K562 (cell line): ENCODE results near the gene MEAF6. TPM values are rescaled to one million over a fixed set of nuclear protein-coding genes. Genes with fewer than 3 reads are reported as not detected.

Experiments used
- ASH1L ChIP-seq: fragments of 450-650 bp; IDR thresholded peaks from 2 replicates; pipeline ENCODE4 v1.6.1; 2018; ENCODE audit warnings: borderline replicate concordance, mild to moderate bottlenecking, low read depth; ENCODE audit not compliant: partially characterized antibody
- CEBPB ChIP-seq: fragments of 450-650 bp; IDR thresholded peaks from 2 replicates; pipeline ENCODE4 v1.6.1; 2016; ENCODE audit warnings: missing genetic modification characterization, missing compliant biosample characterization
- CHD1 ChIP-seq: fragments of 200-600 bp; sonication (generic); IDR thresholded peaks from one replicate; pipeline ENCODE4 v1.6.1; 2012; ENCODE audit warnings: mild to moderate bottlenecking, moderate library complexity, low read length, inconsistent platforms
- E2F8 ChIP-seq: fragments of 450-650 bp; IDR thresholded peaks from 2 replicates; pipeline ENCODE4 v1.7.1; 2018; ENCODE audit warnings: mild to moderate bottlenecking, low read depth; ENCODE audit not compliant: partially characterized antibody
- ELK1 ChIP-seq: sonication (generic); formaldehyde crosslinking; IDR thresholded peaks from 2 replicates; pipeline ENCODE4 v1.8.1; 2022; ENCODE audit warnings: missing genetic modification reagents
- FOXJ2 ChIP-seq: fragments of 200-800 bp; sonication (Bioruptor generic); IDR thresholded peaks from 2 replicates; pipeline ENCODE4 v1.6.1; 2016; ENCODE audit warnings: missing genetic modification characterization, missing compliant biosample characterization
- FOXO4 ChIP-seq: fragments of 450-650 bp; formaldehyde crosslinking; IDR thresholded peaks from 2 replicates; pipeline ENCODE4 v1.4.0; 2020; ENCODE audit warnings: mild to moderate bottlenecking, moderate library complexity
- LCOR ChIP-seq: sonication (generic); formaldehyde crosslinking; IDR thresholded peaks from 2 replicates; pipeline ENCODE4 v1.8.0; 2022; ENCODE audit warnings: mild to moderate bottlenecking, missing genetic modification reagents
- MLLT1 ChIP-seq, 2 experiments: fragments of 450-650 bp; IDR thresholded peaks; 2 replicates each; pipeline ENCODE4 v1.6.1; 2016
- NCOR1 ChIP-seq: fragments of 450-650 bp; IDR thresholded peaks from 2 replicates; pipeline ENCODE4 v1.6.1; 2016; ENCODE audit warnings: mild to moderate bottlenecking, moderate library complexity
- NKRF ChIP-seq: fragments of 450-650 bp; IDR thresholded peaks from 2 replicates; pipeline ENCODE4 v1.6.1; 2016; ENCODE audit warnings: borderline replicate concordance
- POLR2B ChIP-seq: fragments of 450-650 bp; IDR thresholded peaks from 2 replicates; pipeline ENCODE4 v1.6.1; 2018; ENCODE audit warnings: low read depth; ENCODE audit not compliant: partially characterized antibody
- RCOR1 ChIP-seq, 2 experiments: IDR thresholded peaks; 2 replicates each; pipeline ENCODE4 v1.6.1; 2012; ENCODE audit warnings: low read depth in 2 of 2, low read length in 2 of 2, borderline replicate concordance in 1 of 2, improper control_type of control experiment in 1 of 2
- RFX1 ChIP-seq: fragments of 450-650 bp; IDR thresholded peaks from 2 replicates; pipeline ENCODE4 v1.6.1; 2016; ENCODE audit warnings: mild to moderate bottlenecking, moderate library complexity
- TAL1 ChIP-seq: fragments of 450-650 bp; IDR thresholded peaks from 2 replicates; pipeline ENCODE4 v1.6.1; 2016; ENCODE audit warnings: mild to moderate bottlenecking
- ZNF175 ChIP-seq: fragments of 200-800 bp; sonication (Bioruptor generic); IDR thresholded peaks from 2 replicates; pipeline ENCODE4 v1.6.1; 2016; ENCODE audit warnings: low read depth, mild to moderate bottlenecking, missing genetic modification characterization, missing compliant biosample characterization
- ZNF282 ChIP-seq: sonication (generic); formaldehyde crosslinking; IDR thresholded peaks from 2 replicates; pipeline ENCODE4 v1.8.1; 2023; ENCODE audit warnings: missing genetic modification reagents
- ZNF384 ChIP-seq: IDR thresholded peaks from 2 replicates; pipeline ENCODE4 v1.6.1; 2012; ENCODE audit warnings: low read depth, low read length, improper control_type of control experiment
- polyA plus RNA-seq, 8 experiments: library from polyadenylated mRNA; depleted of rRNA in 4 of 8; stranded (reverse) in 5 of 8; unstranded in 3 of 8; fragments of >200 nt; fragmentation: Nextera tagmentation in 2 of 8; fragmentation: Illumina TruSeq in 1 of 8; extraction: Ambion mirVana in 2 of 8; extraction: Trizol in 1 of 8; gene quantifications; 2 replicates each; pipeline versions ENCODE4 v1.2.1 to v1.2.3, GENCODE V29; 2011 to 2014; ENCODE audit warnings: inconsistent platforms in 1 of 8, missing spikeins in 1 of 8
- total RNA-seq, 7 experiments: library from RNA; depleted of rRNA in 6 of 7; stranded (reverse); fragments of >200 nt in 6 of 7; fragmentation: Illumina TruSeq in 2 of 7; extraction: Trizol in 2 of 7; gene quantifications; 2 replicates each; pipeline versions ENCODE4 v1.2.1 to v1.2.3, GENCODE V29; 2011 to 2021; ENCODE audit warnings: low replicate concordance in 1 of 7

MEAF6 gene
- total and polyA plus RNA-seq, 9 of the 15 experiments (the other 6 are each of a cell fraction or from before 2014, with no cell fraction given) = 55.0 to 151 (median 92.3) TPM

- TF ChIP-seq FOXO4 (CRISPR knock-in tag) (0 out of 2 replicates have a peak, but pooled peaks have one; percentile 33), CHD1 (peak; percentile 95), NKRF (peak; percentile 79; the same call in 1 of the 2 replicates), RCOR1 (IDR thresholded peaks at IDR 0.05; ENCODE audit: borderline replicate concordance in 1 of 2, low read depth in 2 of 2, low read length in 2 of 2) (no peak; a peak in 1 of 4 replicates), CEBPB (tag) (no peak), TAL1 (0 out of 2 replicates have a peak, but pooled peaks have one; percentile 16), ASH1L (peak; percentile 23), ZNF384 (no peak), LCOR (CRISPR knock-in tag) (peak; percentile 89), FOXJ2 (no peak), ZNF175 (CRISPR knock-in tag) (no peak), MLLT1 (IDR thresholded peaks at IDR 0.05) (peak in 1 of 2 experiments; percentile 55; a peak in 1 of 4 replicates), NCOR1 (no peak; the same call in 1 of the 2 replicates), ELK1 (CRISPR knock-in tag) (no peak), E2F8 (peak; percentile 98), POLR2B (peak; percentile 92), RFX1 (no peak), ZNF282 (CRISPR knock-in tag) (no peak)
Measured at GRCh38 chr1:37553927-37554808, 39.6 kb upstream of the MEAF6 start, which contains the start of gene SNIP1 (continued).
